Upper lobe of right lung (tissue), 1 donor: ENCODE results near the gene TNKS2. TPM values are rescaled to one million over a fixed set of nuclear protein-coding genes. Genes with fewer than 3 reads are reported as not detected.

Experiments used
- ATAC-seq: fragments of 200-7000 bp; cut with Tn5 transposase; one replicate; pipeline ENCODE4 v1.9.1; 2020; ENCODE audit warnings: mild to moderate bottlenecking, moderate library complexity
- DNase-seq: peaks from one replicate; pipeline ENCODE4 v3.0.0-alpha.2; 2020
- H3K27ac ChIP-seq: fragments of 200-600 bp; one replicate; pipeline ENCODE4 v1.8.0; 2022
- H3K27me3 ChIP-seq: fragments of 200-600 bp; one replicate; pipeline ENCODE4 v1.8.0; 2022; ENCODE audit warnings: mild to moderate bottlenecking
- H3K36me3 ChIP-seq: fragments of 200-600 bp; one replicate; pipeline ENCODE4 v1.8.0; 2022
- H3K4me1 ChIP-seq: fragments of 200-600 bp; one replicate; pipeline ENCODE4 v1.8.0; 2022
- H3K4me3 ChIP-seq: fragments of 200-600 bp; one replicate; pipeline ENCODE4 v1.8.0; 2022; ENCODE audit warnings: mild to moderate bottlenecking
- H3K9me3 ChIP-seq: fragments of 200-600 bp; one replicate; pipeline ENCODE4 v1.8.0; 2022
- CTCF ChIP-seq: fragments of 200-600 bp; IDR thresholded peaks from one replicate; pipeline ENCODE4 v1.8.0; 2022; ENCODE audit warnings: antibody characterized with exemption
- intact Hi-C: fragments of 100-400 bp; cut with DNase I; formaldehyde crosslinking; loops from one replicate; pipeline ENCODE4 v1.11.0; 2022
- total RNA-seq: library from RNA; stranded (reverse); fragmentation: NEBNext Ultra II Directional; extraction: Animal tissue kit (Norgen Biotek cat#: 25700); gene quantifications from one replicate; pipeline ENCODE4 v1.2.1, GENCODE V29; 2021
- donor health status: DM: no; HTN: yes; CAD: no; lungs with severe emphysema.

The TNKS2 gene
- total RNA-seq, 1 donor from 2014 or later = 40.5 TPM

- ATAC-seq (no peak), DNase-seq (no peak)
- no peaks in the 10 kb centered on the region for H3K9me3 ChIP-seq
- H3K4me3 ChIP-seq = no peak overlapping the region
- TF ChIP-seq CTCF = no peak
- H3K27ac ChIP-seq = no peak overlapping the region
- peaks cover 91% of the 10 kb centered on the region for H3K36me3 ChIP-seq
- no peaks in the 10 kb centered on the region for H3K27me3 ChIP-seq
- no peaks in the 10 kb centered on the region for H3K4me1 ChIP-seq
- intact Hi-C loops = no loop called here
Observed at GRCh38 chr10:91860885-91861284, 62.7 kb downstream of the TNKS2 start.

GRCh38 chr10:91864099-91864498, 65.9 kb downstream of the TNKS2 start:
- H3K4me3 ChIP-seq = no peak overlapping the region
- ATAC-seq (no peak), DNase-seq (no peak)
- no peak overlapping the region for H3K27ac ChIP-seq
- peaks cover 65% of the 10 kb centered on the region for H3K36me3 ChIP-seq
- H3K27me3 ChIP-seq = no peaks in the 10 kb centered on the region
- no peaks in the 10 kb centered on the region for H3K4me1 ChIP-seq
- no peak for TF ChIP-seq CTCF
- intact Hi-C loops = no loop called here
- H3K9me3 ChIP-seq = no peaks in the 10 kb centered on the region

GRCh38 chr10:91864744-91865143, 66.5 kb downstream of the TNKS2 start:
- H3K4me1 ChIP-seq = no peaks in the 10 kb centered on the region
- no peaks in the 10 kb centered on the region for H3K27me3 ChIP-seq
- H3K9me3 ChIP-seq = no peaks in the 10 kb centered on the region
- DNase-seq = no peak
- no peak overlapping the region for H3K27ac ChIP-seq
- H3K36me3 ChIP-seq = peaks cover 58% of the 10 kb centered on the region
- no peak for ATAC-seq
- TF ChIP-seq CTCF = no peak
- intact Hi-C loops = no loop called here
- H3K4me3 ChIP-seq = no peak overlapping the region

- TF ChIP-seq CTCF = no peak
- H3K4me1 ChIP-seq = no peaks in the 10 kb centered on the region
- intact Hi-C loops = no loop called here
- peaks cover 50% of the 10 kb centered on the region for H3K36me3 ChIP-seq
- no peak for ATAC-seq
- no peaks in the 10 kb centered on the region for H3K9me3 ChIP-seq
- no peaks in the 10 kb centered on the region for H3K27me3 ChIP-seq
- no peak overlapping the region for H3K27ac ChIP-seq
- DNase-seq = no peak
- no peak overlapping the region for H3K4me3 ChIP-seq
Observed at GRCh38 chr10:91865562-91866081, 67.4 kb downstream of the TNKS2 start.

- TF ChIP-seq CTCF = no peak
- ATAC-seq (no peak), DNase-seq (no peak)
- no peaks in the 10 kb centered on the region for H3K36me3 ChIP-seq
- H3K9me3 ChIP-seq = no peaks in the 10 kb centered on the region
- intact Hi-C loops = no loop called here
- H3K4me3 ChIP-seq = no peak overlapping the region
- no peaks in the 10 kb centered on the region for H3K4me1 ChIP-seq
- H3K27me3 ChIP-seq = no peaks in the 10 kb centered on the region
- no peak overlapping the region for H3K27ac ChIP-seq
Observed at GRCh38 chr10:91875156-91875555, 76.9 kb downstream of the TNKS2 start.

GRCh38 chr10:91875779-91876178, 77.6 kb downstream of the TNKS2 start:
- no peaks in the 10 kb centered on the region for H3K27me3 ChIP-seq
- no peak for DNase-seq
- ATAC-seq = no peak

More at GRCh38 chr10:91875779-91876178, 77.6 kb downstream of the TNKS2 start:
- Histone ChIP-seq H3K9me3 (no peaks in the 10 kb centered on the region), H3K4me1 (no peaks in the 10 kb centered on the region), H3K4me3 (no peak overlapping the region), H3K36me3 (no peaks in the 10 kb centered on the region), H3K27ac (no peak overlapping the region)
- no peak for TF ChIP-seq CTCF
- intact Hi-C loops = no loop called here
